KBM-7 (cell line): ENCODE results near the gene LOC101059915.
A peak's percentile ranks its signal among the peaks of the same experiment; 100 is the strongest.
"Not testable (repeated sequence)": the region's sequence is repeated elsewhere in the genome, so short reads cannot be mapped to it uniquely, and the experiment has no call there.

ENCODE experiments used
- DNase-seq: peaks from one replicate; pipeline ENCODE4 v3.0.0-alpha.2; 2015
- in situ Hi-C: fragments of 300-500 bp; cut with MboI; formaldehyde crosslinking; loops from 2 replicates; pipeline ENCODE4 v1.14.3; 2020; ENCODE audit warnings: low sequenced_read_pairs, low pct_unique_long_range_greater_than_20kb, mixed read lengths

Gene LOC101059915

GRCh38 chrX:71637253-71637618, 30.1 kb upstream of the LOC101059915 start:
- in situ Hi-C loops = no loop called here
- DNase-seq = no peak

GRCh38 chrX:71637848-71638247, 29.5 kb upstream of the LOC101059915 start:
- no peak for DNase-seq
- in situ Hi-C loops = no loop called here

- in situ Hi-C loops = no loop called here
- no peak for DNase-seq
Measured at GRCh38 chrX:71638409-71638808, 28.9 kb upstream of the LOC101059915 start.

- in situ Hi-C loops = no loop called here
- no peak for DNase-seq
Measured at GRCh38 chrX:71640002-71640401, 27.3 kb upstream of the LOC101059915 start.

- in situ Hi-C loops, DNase-seq: not testable (repeated sequence)
Measured at GRCh38 chrX:71644406-71644805, 22.9 kb upstream of the LOC101059915 start.

GRCh38 chrX:71650333-71650969, 16.9 kb upstream of the LOC101059915 start:
- in situ Hi-C loops = no loop called here

GRCh38 chrX:71652405-71652804, 14.9 kb upstream of the LOC101059915 start:
- in situ Hi-C loops = no loop called here
- peak; percentile 86 for DNase-seq

More at GRCh38 chrX:71650333-71650969, 16.9 kb upstream of the LOC101059915 start:
- peak; percentile 71 for DNase-seq

- in situ Hi-C loops = no loop called here
Measured at GRCh38 chrX:71653344-71653743, 14.0 kb upstream of the LOC101059915 start.

GRCh38 chrX:71657267-71657666, 10.1 kb upstream of the LOC101059915 start:
- in situ Hi-C loops = no loop called here
- no peak for DNase-seq

More at GRCh38 chrX:71653344-71653743, 14.0 kb upstream of the LOC101059915 start:
- no peak for DNase-seq

- in situ Hi-C loops = no loop called here
Measured at GRCh38 chrX:71659342-71659741, 8.0 kb upstream of the LOC101059915 start.

GRCh38 chrX:71659959-71660358, 7.4 kb upstream of the LOC101059915 start:
- in situ Hi-C loops = no loop called here
- DNase-seq = no peak

More at GRCh38 chrX:71659342-71659741, 8.0 kb upstream of the LOC101059915 start:
- DNase-seq = no peak

- DNase-seq = no peak
- in situ Hi-C loops = no loop called here
Measured at GRCh38 chrX:71660562-71661416, 6.6 kb upstream of the LOC101059915 start.

GRCh38 chrX:71661919-71662318, 5.4 kb upstream of the LOC101059915 start:
- in situ Hi-C loops = no loop called here
- DNase-seq = no peak

- peak; percentile 75 for DNase-seq
- in situ Hi-C loops = not testable (repeated sequence)
Measured at GRCh38 chrX:71662654-71663053, 4.7 kb upstream of the LOC101059915 start.

GRCh38 chrX:71663238-71663637, 4.1 kb upstream of the LOC101059915 start:
- DNase-seq, in situ Hi-C loops: not testable (repeated sequence)

- in situ Hi-C loops = not testable (repeated sequence)
Measured at GRCh38 chrX:71664202-71664601, 3.1 kb upstream of the LOC101059915 start.

GRCh38 chrX:71664889-71665491, 2.4 kb upstream of the LOC101059915 start:
- no peak for DNase-seq
- in situ Hi-C loops = no loop called here

More at GRCh38 chrX:71664202-71664601, 3.1 kb upstream of the LOC101059915 start:
- peak; percentile 78 for DNase-seq

GRCh38 chrX:71665747-71666146, 1.6 kb upstream of the LOC101059915 start:
- DNase-seq = no peak
- in situ Hi-C loops = no loop called here

GRCh38 chrX:71666240-71667223, 814 bp upstream of the LOC101059915 start:
- no peak for DNase-seq
- in situ Hi-C loops = no loop called here
